ENCODE measurements around the gene EP400. TPM values are rescaled to one million over a fixed set of nuclear protein-coding genes. Genes with fewer than 3 reads are reported as not detected.
A peak's percentile ranks its signal among the peaks of the same experiment; 100 is the strongest.

Gene EP400
- total RNA-seq, 4 donors from 2014 or later, result 12.6 to 28.0 (median 22.8) TPM

DNA sequence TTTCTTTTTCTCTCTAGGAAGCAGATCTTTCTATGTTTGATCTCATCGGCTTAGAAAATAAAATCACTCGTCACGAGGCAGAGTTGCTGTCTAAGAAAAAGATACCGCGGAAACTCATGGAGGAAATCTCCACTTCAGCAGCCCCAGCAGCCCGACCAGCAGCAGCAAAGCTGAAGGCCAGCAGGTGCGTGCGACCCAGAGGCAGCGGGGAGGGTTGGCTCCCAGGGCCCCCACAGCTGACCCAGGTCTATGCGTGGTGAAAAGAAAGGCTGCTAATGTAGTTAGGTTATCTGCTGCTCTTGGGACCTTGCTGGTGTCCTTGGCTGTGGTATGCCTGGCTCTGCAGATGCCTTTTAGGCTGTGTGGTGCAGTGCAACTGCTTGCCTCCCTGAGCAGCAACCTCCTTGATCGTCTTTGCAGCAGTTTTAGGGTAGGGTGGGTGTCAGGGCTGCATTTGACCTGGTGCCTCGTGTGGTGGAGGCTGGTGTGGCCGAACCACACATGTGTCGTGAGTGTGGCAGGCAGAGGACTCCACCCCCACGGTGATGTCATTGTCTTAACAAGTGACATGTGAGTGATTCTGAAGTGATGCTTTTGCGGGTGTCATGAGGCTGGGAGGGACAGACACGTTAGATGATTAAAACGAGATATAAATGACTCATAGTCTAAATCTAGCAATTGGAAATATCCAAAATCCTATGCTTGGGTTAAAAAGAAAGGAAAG lies 68.6 kb downstream of the EP400 start:
- TF ChIP-seq EP300 (IDR thresholded peaks at IDR 0.05) (no peak), POLR2AphosphoS5 (IDR thresholded peaks at IDR 0.05) (no peak), POLR2A (IDR thresholded peaks at IDR 0.05) (no peak)
- TF ChIP-seq, protein P1, sequence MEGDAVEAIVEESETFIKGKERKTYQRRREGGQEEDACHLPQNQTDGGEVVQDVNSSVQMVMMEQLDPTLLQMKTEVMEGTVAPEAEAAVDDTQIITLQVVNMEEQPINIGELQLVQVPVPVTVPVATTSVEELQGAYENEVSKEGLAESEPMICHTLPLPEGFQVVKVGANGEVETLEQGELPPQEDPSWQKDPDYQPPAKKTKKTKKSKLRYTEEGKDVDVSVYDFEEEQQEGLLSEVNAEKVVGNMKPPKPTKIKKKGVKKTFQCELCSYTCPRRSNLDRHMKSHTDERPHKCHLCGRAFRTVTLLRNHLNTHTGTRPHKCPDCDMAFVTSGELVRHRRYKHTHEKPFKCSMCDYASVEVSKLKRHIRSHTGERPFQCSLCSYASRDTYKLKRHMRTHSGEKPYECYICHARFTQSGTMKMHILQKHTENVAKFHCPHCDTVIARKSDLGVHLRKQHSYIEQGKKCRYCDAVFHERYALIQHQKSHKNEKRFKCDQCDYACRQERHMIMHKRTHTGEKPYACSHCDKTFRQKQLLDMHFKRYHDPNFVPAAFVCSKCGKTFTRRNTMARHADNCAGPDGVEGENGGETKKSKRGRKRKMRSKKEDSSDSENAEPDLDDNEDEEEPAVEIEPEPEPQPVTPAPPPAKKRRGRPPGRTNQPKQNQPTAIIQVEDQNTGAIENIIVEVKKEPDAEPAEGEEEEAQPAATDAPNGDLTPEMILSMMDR (IDR thresholded peaks at IDR 0.05), result no peak
- no peaks in the 10 kb centered on the region for H3K9me3 ChIP-seq
- H3K4me1 ChIP-seq, result no peaks in the 10 kb centered on the region
- H3K27ac ChIP-seq, result no peak overlapping the region
- H3K4me3 ChIP-seq, result no peak overlapping the region
- H3K36me3 ChIP-seq, result peaks cover 0 to 100% of the 10 kb centered on the region in 2 donors
- ATAC-seq, result no peak
- no peaks in the 10 kb centered on the region for H3K27me3 ChIP-seq
- 80 to 82% methylated on average over 6 to 12 of the region's 18 CpGs for whole genome bisulfite sequencing, 2 donors (ENCODE audit: low coverage in 1 of 2)

DNA sequence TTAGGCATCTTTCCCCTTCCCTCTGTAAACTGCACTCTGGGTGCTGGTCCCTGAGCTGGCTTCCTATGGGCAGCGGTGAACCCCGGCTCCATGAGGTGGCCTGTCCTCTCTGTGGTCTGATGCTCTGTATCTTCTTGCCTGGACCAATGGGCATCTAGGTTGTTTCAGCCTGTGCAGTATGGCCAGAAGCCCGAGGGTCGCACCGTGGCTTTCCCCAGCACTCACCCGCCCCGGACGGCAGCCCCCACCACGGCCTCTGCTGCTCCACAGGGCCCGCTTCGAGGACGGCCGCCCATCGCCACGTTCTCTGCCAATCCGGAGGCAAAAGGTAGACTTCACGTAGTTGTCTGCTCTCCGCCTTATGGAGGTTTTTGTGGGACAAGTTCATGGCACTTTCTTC lies 70.1 kb downstream of the EP400 start:
- Histone ChIP-seq H3K36me3 (peaks cover 0 to 100% of the 10 kb centered on the region in 2 donors), H3K27me3 (no peaks in the 10 kb centered on the region), H3K27ac (no peak overlapping the region), H3K9me3 (no peaks in the 10 kb centered on the region), H3K4me1 (no peaks in the 10 kb centered on the region), H3K4me3 (no peak overlapping the region)
- no peak for TF ChIP-seq POLR2AphosphoS5 (IDR thresholded peaks at IDR 0.05)
- no peak for TF ChIP-seq EP300 (IDR thresholded peaks at IDR 0.05)
- TF ChIP-seq, protein P1 (IDR thresholded peaks at IDR 0.05), result no peak
- TF ChIP-seq POLR2A (IDR thresholded peaks at IDR 0.05), result no peak
- no peak for ATAC-seq
- WGBS, 2 donors (ENCODE audit: low coverage in 1 of 2), result 88 to 100% methylated on average over 2 to 3 of the region's 18 CpGs

DNA sequence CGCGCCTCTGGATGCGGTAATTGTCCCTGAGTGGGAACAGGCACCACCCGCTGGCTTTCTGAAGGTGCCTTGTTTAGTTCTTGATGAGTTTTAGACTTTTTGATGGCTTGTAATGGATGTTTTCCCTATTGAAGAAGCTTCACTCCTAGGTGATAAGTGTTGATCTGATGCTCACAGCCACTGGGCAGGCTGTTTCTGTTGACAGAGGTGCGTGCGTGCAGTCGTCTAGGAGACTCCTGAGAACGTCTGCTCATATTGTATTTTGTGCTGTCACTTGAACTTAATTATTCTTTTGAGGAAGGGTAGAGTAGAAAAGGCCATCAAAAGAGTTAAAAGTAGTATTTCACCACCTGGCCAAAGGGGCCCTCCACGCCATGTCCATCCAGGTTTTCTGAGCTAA lies 70.5 kb downstream of the EP400 start:
- Histone ChIP-seq H3K4me1 (no peaks in the 10 kb centered on the region), H3K27me3 (no peaks in the 10 kb centered on the region), H3K4me3 (no peak overlapping the region), H3K27ac (no peak overlapping the region), H3K36me3 (peaks cover 0 to 100% of the 10 kb centered on the region in 2 donors), H3K9me3 (no peaks in the 10 kb centered on the region)
- no peak for ATAC-seq
- TF ChIP-seq EP300 (IDR thresholded peaks at IDR 0.05) (no peak), POLR2AphosphoS5 (IDR thresholded peaks at IDR 0.05) (no peak), POLR2A (IDR thresholded peaks at IDR 0.05) (no peak)
- TF ChIP-seq, protein P1 (IDR thresholded peaks at IDR 0.05), result no peak
- WGBS, 2 donors (ENCODE audit: low coverage in 1 of 2), result 88% methylated on average over 7 of the region's 9 CpGs; no CpG with 5 or more reads in 1 of the 2 donors

DNA sequence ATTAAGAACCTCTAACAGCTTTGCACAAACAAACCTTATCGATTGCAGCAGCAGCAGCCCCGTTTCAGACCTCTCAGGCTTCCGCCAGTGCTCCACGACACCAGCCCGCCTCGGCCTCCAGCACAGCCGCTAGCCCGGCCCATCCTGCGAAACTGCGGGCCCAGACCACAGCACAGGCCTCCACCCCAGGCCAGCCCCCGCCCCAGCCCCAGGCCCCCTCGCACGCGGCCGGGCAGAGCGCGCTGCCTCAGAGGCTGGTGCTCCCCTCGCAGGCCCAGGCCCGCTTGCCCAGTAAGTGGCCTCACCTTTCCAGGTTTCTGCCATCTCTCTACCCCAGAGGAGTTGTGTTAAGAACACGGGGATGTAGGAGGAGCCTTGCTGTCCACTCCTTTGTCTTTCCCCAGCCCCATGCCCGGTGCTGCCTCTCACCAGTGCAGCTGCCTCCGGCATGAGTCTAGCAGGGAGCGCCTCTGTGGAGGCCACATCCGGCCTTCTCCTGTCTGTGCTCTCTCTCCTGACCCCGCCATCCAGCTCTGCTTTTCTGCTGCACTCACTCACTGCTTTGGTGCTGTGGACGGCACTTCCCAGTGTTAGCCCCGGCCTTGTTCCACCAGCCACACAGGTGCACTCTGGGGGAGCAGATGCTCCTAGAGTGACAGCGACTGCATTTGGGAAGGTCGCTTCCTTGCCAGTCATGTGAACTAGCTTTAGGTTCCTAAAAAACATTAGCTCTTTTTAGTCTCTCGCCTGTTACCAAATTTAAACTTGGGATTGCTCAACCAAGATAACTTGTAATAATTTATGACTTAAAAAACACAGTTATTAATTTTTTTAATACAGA lies 71.5 kb downstream of the EP400 start:
- Histone ChIP-seq H3K27me3 (no peaks in the 10 kb centered on the region), H3K36me3 (peaks cover 0 to 100% of the 10 kb centered on the region in 2 donors), H3K27ac (no peak overlapping the region), H3K9me3 (no peaks in the 10 kb centered on the region), H3K4me3 (no peak overlapping the region), H3K4me1 (no peaks in the 10 kb centered on the region)
- 84 to 86% methylated on average over 4 to 19 of the region's 30 CpGs for WGBS, 2 donors (ENCODE audit: low coverage in 1 of 2)
- TF ChIP-seq POLR2AphosphoS5 (IDR thresholded peaks at IDR 0.05), result no peak
- no peak for TF ChIP-seq EP300 (IDR thresholded peaks at IDR 0.05)
- TF ChIP-seq, protein P1 (IDR thresholded peaks at IDR 0.05), result no peak
- no peak for TF ChIP-seq POLR2A (IDR thresholded peaks at IDR 0.05)
- peak; percentile 18 for ATAC-seq

Data from gastroesophageal sphincter (tissue), 4 donors.